ENCODE data around the gene TES.

Gene TES

GRCh38 chr7:116249969-116250553, 39.7 kb downstream of the TES start:
- DNase-seq, result peak; percentile 64

- no peak for DNase-seq
These were observed 41.3 kb downstream of the TES start for GRCh38 chr7:116251675-116252074.

- no peak for DNase-seq
These were observed 41.9 kb downstream of the TES start for GRCh38 chr7:116252249-116252648.

- no peak for DNase-seq
These were observed 46.8 kb downstream of the TES start for GRCh38 chr7:116257156-116257555.

DNA sequence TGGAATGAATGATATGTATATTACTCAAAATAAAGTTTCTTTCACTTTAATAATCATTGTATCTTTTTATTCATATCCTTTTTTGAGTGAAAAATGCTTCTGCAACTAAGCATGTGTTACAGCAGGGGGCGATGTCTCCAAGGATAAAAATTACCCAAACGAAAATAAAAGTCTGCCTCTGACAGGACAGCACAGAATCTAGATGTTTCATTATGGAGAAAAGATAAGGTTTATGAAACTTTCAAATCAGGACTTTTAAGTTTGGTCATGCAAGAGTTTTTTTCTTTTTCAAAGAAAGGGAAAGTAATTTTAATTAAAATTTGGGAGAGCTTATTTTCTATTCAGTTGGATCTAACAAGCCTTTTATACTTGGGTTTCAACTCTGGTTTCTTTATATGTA, 48.4 kb downstream of the TES start:
- peak; percentile 63 for DNase-seq

- no peak for DNase-seq
These were observed 49.0 kb downstream of the TES start for GRCh38 chr7:116259156-116259870.

DNA sequence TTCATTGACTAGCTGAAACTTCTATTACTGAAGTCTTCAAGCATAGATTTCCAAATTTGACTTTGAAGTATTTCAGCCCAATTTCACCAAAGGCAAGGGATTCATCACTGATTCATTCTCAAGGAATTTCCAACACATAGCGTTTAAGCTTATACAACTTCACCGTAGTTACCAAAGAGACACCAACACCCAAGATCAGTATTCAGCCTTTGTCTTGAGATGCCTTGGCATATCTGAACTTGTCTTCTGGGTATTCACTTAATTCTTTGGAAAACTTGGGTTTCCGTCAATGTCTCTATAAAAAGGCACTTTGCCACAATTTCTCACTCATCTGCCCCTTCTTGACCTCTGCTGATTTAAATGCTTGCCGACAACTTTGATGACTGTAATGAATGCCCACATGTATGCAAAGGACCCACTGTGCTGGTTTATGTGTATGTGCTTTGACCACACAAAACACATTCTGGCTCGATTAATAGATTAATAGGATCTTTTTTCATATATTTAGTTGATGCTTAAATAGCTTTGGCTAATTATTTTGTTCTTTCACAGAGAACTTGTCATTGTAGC, 49.6 kb downstream of the TES start:
- peak; percentile 92 for DNase-seq

DNA sequence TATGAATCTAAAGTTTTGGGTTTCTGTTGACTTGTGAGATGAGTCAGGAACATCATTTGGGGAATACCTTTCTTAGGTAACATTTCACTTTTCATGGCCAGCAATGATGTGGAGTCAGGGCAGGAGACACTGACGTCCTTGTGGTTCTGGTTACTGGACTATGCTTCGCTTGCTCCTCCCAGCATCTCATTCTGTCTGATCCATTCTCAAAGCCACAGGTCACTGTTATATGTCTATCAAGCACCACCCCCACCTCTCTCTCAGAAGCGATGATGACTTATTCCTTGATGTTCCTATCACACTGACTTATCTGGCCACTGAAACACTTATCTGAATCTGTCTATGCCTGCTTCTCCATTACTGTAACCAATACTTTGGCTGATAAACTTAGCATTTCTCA, 51.6 kb downstream of the TES start:
- DNase-seq, result no peak

- peak; percentile 65 for DNase-seq
These were observed 55.5 kb downstream of the TES start for GRCh38 chr7:116265881-116266280.

DNA sequence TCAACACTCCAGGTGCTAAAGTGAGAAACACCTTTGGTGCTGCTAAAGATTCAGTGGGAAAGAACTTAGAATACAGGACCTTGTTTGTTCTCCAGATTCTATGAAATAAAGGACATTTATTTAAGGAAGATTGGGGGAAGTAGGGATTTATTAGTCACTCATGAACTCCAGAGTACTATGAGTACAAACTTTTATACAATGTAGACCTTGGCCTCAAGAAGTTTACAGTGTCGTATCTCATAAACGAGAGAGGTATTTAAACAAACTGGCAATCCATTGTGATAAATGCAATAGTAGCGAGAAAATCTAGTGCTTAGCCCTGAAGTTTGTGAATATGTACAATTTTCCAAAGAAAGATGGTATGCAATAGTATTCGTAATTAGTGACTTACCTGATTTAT, 59.1 kb downstream of the TES start:
- peak; percentile 36 for DNase-seq

DNA sequence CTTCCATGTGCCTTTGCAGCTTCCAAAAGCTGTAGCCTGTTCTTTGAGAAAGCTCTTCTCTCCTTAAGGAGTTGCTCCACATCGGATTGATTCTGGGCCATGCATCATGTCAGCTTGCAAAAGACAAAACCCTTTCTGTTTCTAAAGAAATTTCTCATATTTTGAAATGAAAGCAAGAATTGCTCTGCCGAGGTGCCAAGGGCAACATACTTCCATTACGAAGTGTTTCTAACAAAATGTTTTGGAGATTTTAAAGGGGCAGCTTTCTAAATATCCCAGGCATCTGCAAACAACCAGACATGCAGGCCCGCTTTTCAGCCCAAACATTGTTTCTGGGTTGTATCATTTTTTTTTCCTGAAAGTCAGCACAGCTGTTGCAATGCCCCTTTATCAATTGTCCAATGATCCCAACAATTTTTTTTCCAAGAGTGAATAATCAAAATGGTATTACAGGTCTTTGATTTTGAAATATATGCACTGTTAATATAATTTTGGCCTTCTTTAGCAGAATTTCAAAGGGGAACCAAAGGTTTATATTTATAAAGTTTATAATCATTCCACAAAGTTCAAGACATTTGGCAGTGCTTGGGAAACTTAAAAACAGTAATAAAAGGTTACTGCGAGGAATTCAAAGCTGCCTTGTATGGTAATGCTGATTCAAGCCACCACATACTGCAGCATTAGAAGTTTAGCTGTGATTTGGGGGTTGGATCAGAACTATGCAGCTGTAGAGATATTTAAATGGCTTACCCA, 61.0 kb downstream of the TES start:
- DNase-seq, result peak; percentile 74

DNA sequence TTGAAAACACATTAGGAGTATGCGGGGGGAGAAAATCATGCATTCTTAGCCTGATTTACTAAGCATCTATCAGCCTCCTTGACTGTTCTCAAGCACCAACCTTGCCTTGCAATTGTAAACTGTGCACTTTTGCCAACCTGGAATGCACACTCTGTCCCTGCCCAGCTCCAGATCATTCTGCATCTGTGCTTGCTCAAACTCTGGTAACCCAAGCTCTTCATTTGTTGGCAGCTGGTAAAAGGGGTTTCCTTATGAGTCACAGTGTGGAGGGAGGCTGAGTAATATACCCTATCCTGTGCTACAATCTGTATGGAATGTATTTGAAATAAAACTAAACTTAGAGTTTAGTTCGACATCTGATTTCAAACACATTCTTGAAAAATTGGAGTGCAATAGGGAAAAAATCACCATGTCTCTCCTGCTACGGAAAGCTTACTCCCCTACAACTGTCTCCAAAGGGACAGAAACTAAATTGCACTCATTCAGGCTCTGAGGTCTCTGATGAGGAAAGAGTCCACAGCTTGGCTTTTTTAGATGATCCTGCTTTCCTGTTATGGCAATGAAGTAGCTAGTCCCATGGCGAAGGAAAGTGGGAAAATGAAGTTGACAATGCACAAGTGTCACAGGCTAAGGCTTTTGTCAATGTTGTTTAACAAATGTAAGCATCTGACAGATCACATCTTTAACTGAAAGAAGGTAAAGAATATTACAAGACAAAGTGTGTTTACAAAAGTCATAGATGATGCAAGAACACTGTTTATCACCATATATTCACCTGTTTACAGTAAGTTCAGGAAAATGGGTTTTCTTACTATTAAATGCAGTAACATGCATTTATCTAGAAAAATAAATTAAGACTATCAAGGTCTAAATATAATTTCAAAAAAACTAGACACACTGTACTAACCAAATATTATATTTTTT, 61.9 kb downstream of the TES start:
- peak; percentile 98 for DNase-seq

DNA sequence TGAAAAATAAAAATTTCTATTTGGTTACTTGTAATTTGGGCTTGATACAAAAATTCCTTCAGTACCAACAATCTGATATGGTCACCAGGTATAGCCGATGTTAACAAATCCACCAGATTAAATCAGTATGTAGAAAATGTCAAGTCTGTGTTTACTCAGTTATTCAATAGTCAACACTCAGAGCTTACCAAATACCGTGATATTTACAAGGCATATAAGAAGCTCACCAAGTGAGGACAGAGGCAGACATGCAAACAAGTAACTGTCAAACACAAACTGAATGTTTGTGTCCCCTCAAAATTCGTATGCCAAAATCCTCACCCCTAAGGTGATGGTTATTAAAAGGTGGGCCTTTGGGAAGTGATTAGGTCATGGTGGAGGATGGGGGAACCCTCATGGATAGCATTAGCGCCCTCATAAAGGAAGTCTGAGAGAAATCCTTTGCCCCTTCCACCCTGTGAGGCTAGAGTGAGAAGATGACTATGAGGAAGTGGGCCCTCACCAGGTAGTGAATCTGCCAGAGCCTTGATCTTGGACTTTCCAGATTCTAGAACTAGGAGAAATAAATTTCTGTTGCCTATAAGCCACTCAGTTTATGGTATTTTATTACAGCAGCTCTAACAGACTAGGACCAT, 63.1 kb downstream of the TES start:
- no peak for DNase-seq

DNA sequence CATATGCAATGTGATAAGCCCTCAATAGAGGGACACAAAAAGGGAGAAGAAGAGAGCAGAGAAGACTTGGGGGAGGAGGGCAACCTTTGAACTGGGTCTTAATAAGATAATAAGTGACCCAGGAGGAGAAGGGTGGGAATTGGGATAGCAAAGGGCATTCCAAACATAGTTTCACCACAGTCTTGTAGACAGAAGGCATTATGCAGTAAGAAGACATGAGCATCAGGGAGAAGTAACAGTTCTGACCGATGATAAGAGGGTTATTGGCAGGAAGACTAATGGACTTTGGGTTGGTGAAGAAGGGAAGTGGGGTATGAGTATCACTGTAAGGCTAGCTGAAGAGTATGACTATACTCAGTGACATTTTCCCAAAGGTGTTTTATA, 63.6 kb downstream of the TES start:
- no peak for DNase-seq

DNA sequence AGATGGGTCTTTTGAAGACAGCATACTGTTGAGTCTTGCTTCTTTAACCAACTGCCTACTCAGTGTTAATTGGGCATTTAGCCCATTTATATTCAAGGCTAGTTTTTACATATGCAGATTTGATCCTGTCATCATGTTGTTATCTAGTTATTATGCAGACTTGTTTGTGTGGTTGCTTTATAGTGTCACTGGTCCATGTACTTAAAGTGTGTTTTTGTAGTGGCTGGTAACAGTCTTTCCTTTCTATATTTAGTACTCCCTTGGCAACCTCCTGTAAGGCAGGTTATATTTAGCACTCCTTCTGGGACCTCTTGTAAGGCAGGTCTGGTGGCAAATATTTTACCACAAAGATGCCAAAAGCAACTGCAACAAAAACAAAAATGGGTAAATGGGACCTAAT, 66.7 kb downstream of the TES start:
- no peak for DNase-seq

GRCh38 chr7:116279217-116279616, 68.9 kb downstream of the TES start:
- no peak for DNase-seq

GRCh38 chr7:116280803-116281202, 70.5 kb downstream of the TES start:
- DNase-seq, result no peak

GRCh38 chr7:116283595-116284204, 73.4 kb downstream of the TES start:
- no peak for DNase-seq

DNA sequence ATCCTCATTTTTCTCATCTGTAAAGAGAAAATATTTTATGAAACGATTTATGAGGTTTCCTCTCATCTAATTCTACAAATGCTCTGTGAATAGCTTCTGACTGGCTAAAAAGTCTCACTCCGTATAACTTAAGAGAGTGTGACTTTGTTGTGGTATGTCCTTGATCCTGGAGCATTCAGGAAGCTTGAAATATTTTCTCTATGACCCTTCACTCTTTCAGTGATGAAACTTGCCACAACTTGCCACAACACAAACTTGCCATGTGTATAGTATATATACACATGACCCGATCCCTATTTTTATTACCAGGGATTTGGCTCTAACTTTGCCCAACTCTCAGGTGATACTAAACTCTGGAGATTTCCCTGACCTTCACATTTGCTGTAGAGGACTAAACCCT, 74.1 kb downstream of the TES start:
- peak; percentile 54 for DNase-seq

- DNase-seq, result no peak
These were observed 74.9 kb downstream of the TES start for GRCh38 chr7:116285252-116285651.

- DNase-seq, result no peak
These were observed 80.4 kb downstream of the TES start for GRCh38 chr7:116290740-116291139.

DNA sequence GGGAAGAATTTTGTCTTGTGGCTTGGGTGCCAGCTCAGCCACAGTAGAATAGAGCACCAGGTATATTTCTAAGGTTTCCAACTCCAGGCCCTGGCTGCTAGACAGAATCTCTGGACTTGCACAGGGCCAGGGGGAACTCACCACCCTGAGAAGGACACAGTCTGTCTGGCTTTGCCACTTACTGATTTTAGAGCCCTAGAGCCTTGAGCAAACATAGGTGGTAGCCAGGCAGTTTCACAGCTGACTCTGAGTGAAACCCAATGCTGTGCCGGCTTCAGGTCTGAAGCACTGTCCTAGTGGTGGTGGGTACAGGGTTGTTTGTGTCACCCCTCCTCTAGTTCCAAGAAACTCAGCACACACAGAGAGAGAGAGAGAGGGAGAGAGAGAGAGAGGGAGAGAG, 81.6 kb downstream of the TES start:
- no peak for DNase-seq
